Stimulated activated CD8-positive, alpha-beta memory T cell treated with anti-CD3 and anti-CD28 coated beads, Interleukin-12 subunit alpha, Interleukin-12 subunit beta, amount 100 ng/mL, for 1 hour (primary cell): ENCODE data around the gene LRRC42.

ENCODE experiments used
- DNase-seq: peaks from one replicate; pipeline ENCODE4 v3.0.0-alpha.2; 2020; ENCODE audit warnings: low read depth

LRRC42 gene

DNA sequence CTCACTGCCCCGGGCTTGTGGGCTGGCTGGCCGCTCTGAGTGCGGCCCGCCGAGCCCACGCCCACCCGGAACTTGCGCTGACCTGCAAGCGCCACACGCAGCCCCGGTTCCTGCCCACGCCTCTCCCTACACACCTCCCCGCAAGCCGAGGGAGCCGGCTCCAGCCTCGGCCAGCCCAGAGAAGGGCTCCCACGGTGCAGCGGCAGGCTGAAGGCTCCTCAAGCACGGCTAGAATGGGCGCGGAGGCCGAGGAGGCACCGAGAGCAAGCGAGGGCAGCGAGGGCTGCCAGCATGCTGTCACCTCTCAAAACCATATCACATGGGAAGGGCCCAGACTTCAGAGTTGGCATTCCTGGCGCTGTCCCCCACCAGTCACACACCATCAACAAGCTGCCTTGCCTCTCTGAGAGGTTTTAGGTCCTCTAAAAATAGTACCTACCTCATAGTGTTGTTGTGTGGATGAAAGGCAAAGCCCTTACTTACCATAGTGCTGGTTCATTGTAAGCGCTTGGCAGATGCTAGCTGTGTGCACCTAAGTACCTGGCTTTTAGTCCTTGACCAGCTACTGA is 58.4 kb downstream of the LRRC42 start:
- DNase-seq = no peak

- DNase-seq = no peak
These were observed 60.4 kb downstream of the LRRC42 start for GRCh38 chr1:54006508-54006907.

DNA sequence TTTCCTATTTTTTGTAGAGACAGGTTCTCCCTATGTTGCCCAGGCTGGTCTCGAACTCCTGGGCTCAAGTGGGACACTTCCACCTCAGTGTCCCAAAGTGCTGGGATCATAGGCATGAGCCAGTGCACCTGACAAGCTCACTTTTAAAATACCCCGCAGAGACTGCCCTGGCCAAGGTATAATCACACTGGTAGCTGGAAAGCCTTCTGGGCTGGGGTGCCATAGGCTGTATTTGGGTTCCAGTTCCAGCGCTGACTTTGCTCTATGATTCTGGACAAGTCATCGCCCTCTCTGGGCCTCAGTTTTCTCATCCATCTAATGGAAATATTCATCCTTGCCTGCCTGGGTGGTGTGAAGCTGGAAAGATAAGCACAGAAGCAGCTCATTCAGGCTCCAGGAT is 61.5 kb downstream of the LRRC42 start:
- no peak for DNase-seq

DNA sequence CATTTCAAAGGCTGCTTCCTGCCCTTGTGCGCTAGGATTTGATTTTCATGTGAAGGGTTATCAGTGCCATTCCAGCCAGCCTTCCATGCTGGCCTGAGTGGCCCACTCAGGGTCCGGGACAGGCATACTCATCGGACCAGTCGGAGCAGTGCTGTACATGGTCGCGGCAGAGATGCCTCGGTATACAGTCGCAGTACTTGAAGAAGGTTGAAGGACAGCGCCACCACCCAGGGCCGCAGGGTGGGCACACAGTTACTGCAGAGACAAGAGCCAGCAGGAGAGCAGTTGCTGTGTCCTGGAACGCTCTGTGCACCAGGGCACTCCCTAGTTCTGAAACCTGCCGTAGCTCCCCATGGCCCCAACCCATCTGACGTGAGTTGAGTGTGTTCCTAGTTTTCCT is 62.7 kb downstream of the LRRC42 start:
- DNase-seq = no peak

- no peak for DNase-seq
These were observed 63.3 kb downstream of the LRRC42 start for GRCh38 chr1:54009406-54009805.

DNA sequence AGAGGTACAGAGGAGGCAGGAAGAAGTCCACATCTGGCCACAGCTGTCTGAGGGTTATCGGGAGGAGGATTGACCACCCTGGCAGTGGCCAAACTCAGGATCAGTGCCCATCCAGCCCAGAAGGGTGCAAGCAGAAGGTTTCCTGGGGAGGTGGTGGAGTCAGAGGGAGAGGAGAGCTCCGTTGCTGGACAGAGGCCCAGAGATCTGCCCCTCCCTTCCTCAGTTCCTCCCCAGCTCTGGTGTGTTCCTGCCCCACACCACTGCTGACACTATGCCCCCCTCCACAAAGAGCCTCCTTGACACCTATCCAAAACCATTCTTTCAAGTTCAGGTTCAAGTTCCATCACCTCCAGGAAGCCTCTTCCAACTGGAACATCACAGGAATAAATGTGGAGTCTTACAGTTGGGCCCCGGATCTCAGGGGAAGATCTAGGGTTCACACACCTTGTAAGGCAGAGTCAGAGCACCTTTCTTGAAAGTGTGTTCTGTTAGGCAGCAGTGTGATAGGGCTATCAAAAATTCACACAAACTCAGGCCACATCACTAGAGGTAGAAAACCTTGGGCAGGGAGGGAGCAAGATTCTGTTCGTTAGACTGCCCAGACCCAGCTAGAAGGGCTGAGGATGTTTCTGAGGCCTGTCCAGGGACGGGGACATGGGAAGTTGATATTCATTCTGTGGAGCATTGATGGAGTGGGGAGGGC is 64.4 kb downstream of the LRRC42 start:
- DNase-seq = no peak

- DNase-seq = no peak
These were observed 65.3 kb downstream of the LRRC42 start for GRCh38 chr1:54011316-54012007.

GRCh38 chr1:54012008-54012325 is 65.8 kb downstream of the LRRC42 start:
- DNase-seq = no peak

DNA sequence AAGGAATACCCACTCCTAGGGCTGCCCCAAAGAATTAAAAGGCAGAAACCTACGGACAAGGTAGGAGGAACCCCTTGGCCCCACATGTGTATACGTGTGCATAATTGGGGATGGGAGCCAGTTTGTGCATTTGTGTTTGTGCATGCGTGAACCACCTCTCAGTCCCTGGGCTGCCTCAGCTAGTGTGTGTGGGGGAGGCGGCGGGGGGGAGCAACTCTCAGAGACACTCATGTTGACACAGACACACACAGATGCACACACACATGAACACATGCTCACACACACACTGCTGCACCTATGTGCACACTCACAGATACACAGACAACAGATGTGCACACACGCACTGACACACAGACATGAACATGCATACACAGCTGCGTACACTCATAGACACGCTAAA is 66.7 kb downstream of the LRRC42 start:
- DNase-seq = no peak

- DNase-seq = no peak
These were observed 67.4 kb downstream of the LRRC42 start for GRCh38 chr1:54013393-54014008.

DNA sequence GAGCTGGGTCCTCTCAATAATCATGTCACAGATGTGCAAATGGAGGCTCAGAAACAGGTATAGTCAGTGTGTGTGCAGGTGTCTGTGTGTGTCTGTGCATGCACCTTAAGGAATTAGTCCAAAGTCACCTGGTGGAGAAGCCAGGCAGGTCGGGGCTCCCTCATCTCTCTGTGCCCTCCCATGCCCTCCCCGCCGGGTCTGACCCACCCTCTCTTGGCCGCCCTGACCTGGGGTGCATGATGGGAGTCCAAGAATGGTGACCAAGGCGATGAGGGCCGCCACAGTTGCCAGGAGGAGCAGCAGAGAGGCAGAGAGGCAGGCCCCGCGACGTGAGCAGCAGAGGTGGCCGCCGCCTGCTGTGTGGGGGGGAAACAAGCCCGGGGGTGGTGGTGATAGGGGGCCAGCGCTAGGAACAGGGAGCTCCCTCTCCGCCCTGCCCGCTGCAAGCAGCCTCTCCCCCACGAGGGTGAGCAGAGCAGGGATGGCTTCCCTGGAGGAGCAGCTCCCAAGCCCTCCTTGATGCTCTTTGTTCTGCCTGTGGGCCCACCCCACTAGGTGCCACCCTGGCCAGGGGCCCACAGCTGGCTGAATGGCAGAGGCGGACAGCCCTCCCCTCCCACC is 68.0 kb downstream of the LRRC42 start:
- no peak for DNase-seq

GRCh38 chr1:54016343-54017282 is 70.5 kb downstream of the LRRC42 start:
- DNase-seq = no peak
